ENCODE measurements around the gene TMEM81.

DNA sequence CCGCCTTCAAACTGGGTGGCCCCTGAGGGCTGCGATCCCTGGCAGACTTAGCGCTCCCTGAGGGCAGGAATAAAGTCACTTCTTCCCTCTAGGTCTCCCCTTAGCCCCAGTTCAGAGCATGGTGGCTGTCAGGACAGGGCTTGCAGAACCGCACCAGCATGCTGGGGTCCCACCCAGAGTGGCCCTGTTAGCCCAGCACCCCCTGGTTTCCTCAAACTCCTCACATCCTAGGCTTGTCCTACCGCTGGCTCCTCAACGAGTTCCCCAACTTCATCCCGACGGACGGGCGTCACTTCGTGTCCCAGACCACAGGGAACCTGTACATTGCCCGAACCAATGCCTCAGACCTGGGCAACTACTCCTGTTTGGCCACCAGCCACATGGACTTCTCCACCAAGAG is 25.4 kb downstream of the TMEM81 start:
- TF ChIP-seq, protein P1, sequence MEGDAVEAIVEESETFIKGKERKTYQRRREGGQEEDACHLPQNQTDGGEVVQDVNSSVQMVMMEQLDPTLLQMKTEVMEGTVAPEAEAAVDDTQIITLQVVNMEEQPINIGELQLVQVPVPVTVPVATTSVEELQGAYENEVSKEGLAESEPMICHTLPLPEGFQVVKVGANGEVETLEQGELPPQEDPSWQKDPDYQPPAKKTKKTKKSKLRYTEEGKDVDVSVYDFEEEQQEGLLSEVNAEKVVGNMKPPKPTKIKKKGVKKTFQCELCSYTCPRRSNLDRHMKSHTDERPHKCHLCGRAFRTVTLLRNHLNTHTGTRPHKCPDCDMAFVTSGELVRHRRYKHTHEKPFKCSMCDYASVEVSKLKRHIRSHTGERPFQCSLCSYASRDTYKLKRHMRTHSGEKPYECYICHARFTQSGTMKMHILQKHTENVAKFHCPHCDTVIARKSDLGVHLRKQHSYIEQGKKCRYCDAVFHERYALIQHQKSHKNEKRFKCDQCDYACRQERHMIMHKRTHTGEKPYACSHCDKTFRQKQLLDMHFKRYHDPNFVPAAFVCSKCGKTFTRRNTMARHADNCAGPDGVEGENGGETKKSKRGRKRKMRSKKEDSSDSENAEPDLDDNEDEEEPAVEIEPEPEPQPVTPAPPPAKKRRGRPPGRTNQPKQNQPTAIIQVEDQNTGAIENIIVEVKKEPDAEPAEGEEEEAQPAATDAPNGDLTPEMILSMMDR (IDR thresholded peaks at IDR 0.05 in 2 of 3, conservative IDR thresholded peaks at IDR 0.05 in 1 of 3; ENCODE audit: control insufficient read depth in 2 of 3, extremely low read depth in 1 of 3, insufficient read depth in 1 of 3, low read depth in 3 of 3, low read length in 3 of 3) = no peak
- TF ChIP-seq SMARCA5 (IDR thresholded peaks at IDR 0.05) = no peak
- TF ChIP-seq, protein P2, sequence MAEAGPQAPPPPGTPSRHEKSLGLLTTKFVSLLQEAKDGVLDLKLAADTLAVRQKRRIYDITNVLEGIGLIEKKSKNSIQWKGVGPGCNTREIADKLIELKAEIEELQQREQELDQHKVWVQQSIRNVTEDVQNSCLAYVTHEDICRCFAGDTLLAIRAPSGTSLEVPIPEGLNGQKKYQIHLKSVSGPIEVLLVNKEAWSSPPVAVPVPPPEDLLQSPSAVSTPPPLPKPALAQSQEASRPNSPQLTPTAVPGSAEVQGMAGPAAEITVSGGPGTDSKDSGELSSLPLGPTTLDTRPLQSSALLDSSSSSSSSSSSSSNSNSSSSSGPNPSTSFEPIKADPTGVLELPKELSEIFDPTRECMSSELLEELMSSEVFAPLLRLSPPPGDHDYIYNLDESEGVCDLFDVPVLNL (IDR thresholded peaks at IDR 0.05; ENCODE audit: low read depth, low read length) = no peak
- no peak for TF ChIP-seq SUZ12 (IDR thresholded peaks at IDR 0.05; ENCODE audit: unreplicated experiment)
- TF ChIP-seq GABPA (IDR thresholded peaks at IDR 0.05; ENCODE audit: low read depth) = no peak
- TF ChIP-seq ZNF274 (IDR thresholded peaks at IDR 0.05; ENCODE audit: insufficient read depth, insufficient read length) = no peak
- TF ChIP-seq, protein P3, sequence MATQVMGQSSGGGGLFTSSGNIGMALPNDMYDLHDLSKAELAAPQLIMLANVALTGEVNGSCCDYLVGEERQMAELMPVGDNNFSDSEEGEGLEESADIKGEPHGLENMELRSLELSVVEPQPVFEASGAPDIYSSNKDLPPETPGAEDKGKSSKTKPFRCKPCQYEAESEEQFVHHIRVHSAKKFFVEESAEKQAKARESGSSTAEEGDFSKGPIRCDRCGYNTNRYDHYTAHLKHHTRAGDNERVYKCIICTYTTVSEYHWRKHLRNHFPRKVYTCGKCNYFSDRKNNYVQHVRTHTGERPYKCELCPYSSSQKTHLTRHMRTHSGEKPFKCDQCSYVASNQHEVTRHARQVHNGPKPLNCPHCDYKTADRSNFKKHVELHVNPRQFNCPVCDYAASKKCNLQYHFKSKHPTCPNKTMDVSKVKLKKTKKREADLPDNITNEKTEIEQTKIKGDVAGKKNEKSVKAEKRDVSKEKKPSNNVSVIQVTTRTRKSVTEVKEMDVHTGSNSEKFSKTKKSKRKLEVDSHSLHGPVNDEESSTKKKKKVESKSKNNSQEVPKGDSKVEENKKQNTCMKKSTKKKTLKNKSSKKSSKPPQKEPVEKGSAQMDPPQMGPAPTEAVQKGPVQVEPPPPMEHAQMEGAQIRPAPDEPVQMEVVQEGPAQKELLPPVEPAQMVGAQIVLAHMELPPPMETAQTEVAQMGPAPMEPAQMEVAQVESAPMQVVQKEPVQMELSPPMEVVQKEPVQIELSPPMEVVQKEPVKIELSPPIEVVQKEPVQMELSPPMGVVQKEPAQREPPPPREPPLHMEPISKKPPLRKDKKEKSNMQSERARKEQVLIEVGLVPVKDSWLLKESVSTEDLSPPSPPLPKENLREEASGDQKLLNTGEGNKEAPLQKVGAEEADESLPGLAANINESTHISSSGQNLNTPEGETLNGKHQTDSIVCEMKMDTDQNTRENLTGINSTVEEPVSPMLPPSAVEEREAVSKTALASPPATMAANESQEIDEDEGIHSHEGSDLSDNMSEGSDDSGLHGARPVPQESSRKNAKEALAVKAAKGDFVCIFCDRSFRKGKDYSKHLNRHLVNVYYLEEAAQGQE (IDR thresholded peaks at IDR 0.05; ENCODE audit: low read depth, low read length) = no peak
- TF ChIP-seq, protein P4, sequence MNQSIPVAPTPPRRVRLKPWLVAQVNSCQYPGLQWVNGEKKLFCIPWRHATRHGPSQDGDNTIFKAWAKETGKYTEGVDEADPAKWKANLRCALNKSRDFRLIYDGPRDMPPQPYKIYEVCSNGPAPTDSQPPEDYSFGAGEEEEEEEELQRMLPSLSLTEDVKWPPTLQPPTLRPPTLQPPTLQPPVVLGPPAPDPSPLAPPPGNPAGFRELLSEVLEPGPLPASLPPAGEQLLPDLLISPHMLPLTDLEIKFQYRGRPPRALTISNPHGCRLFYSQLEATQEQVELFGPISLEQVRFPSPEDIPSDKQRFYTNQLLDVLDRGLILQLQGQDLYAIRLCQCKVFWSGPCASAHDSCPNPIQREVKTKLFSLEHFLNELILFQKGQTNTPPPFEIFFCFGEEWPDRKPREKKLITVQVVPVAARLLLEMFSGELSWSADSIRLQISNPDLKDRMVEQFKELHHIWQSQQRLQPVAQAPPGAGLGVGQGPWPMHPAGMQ (IDR thresholded peaks at IDR 0.05; ENCODE audit: borderline replicate concordance) = no peak
- no peak for TF ChIP-seq HDAC6 (IDR thresholded peaks at IDR 0.05; ENCODE audit: unreplicated experiment)

Measured in GM12878 (cell line).